MCF 10A (cell line): ENCODE data around the gene GNB1L. TPM values are rescaled to one million over a fixed set of nuclear protein-coding genes. Genes with fewer than 3 reads are reported as not detected.

ENCODE experiments used
- BruUV-seq: library from RNA; stranded (reverse); fragments of 400-500 nt; replicated peaks from 2 replicates; lab custom pipeline; 2021; lab: Mats Ljungman, UMichigan
- CTCF ChIA-PET: fragments of 300-600 bp; sonication (Branson Sonifier 250); formaldehyde crosslinking; extraction: SDS; loops from one replicate; lab custom pipeline; 2021; ENCODE audit warnings: antibody characterized with exemption, inconsistent platforms; lab: Yijun Ruan, JAX
- POLR2A ChIA-PET: fragments of 300-600, 350-650 bp; sonication (Branson Sonifier 250); formaldehyde crosslinking; extraction: SDS; loops from one replicate; lab custom pipeline; 2020; ENCODE audit warnings: antibody characterized with exemption, inconsistent platforms; lab: Yijun Ruan, JAX
- DNase-seq: peaks from one replicate; pipeline ENCODE4 v3.0.0-alpha.2; 2018; ENCODE audit not compliant: unreplicated experiment
- H3K27ac Mint-ChIP-seq: one replicate; pipeline ENCODE4 v1.8.0; 2022; ENCODE audit warnings: mild to moderate bottlenecking, low read depth, mixed read lengths; ENCODE audit not compliant: unreplicated experiment
- H3K27me3 Mint-ChIP-seq: one replicate; pipeline ENCODE4 v1.8.0; 2022; ENCODE audit warnings: mixed read lengths; ENCODE audit not compliant: insufficient read depth, unreplicated experiment
- H3K36me3 Mint-ChIP-seq: one replicate; pipeline ENCODE4 v1.8.0; 2022; ENCODE audit warnings: mild to moderate bottlenecking, moderate library complexity, mixed read lengths; ENCODE audit not compliant: insufficient read depth, unreplicated experiment
- H3K4me1 Mint-ChIP-seq: one replicate; pipeline ENCODE4 v1.8.0; 2022; ENCODE audit warnings: mixed read lengths; ENCODE audit not compliant: insufficient read depth, unreplicated experiment
- H3K4me3 Mint-ChIP-seq: one replicate; pipeline ENCODE4 v1.8.0; 2022; ENCODE audit warnings: mild to moderate bottlenecking, moderate library complexity, mixed read lengths; ENCODE audit not compliant: unreplicated experiment
- H3K9me3 Mint-ChIP-seq: one replicate; pipeline ENCODE4 v1.8.0; 2022; ENCODE audit warnings: mixed read lengths; ENCODE audit not compliant: unreplicated experiment
- CTCF ChIP-seq: fragments of 200-600 bp; IDR thresholded peaks from one replicate; pipeline ENCODE4 v1.8.0; 2022; ENCODE audit warnings: antibody characterized with exemption, mild to moderate bottlenecking; ENCODE audit not compliant: unreplicated experiment
- intact Hi-C: fragments of 100-400 bp; cut with micrococcal nuclease; formaldehyde crosslinking; loops from 2 replicates; pipeline ENCODE4 v1.14.1; 2022
- total RNA-seq: library from RNA; stranded (reverse); gene quantifications from 2 replicates; pipeline ENCODE4 v1.2.3, GENCODE V29; 2022

The GNB1L gene
- total RNA-seq, 1 experiment from 2014 or later: 4.3 TPM

DNA sequence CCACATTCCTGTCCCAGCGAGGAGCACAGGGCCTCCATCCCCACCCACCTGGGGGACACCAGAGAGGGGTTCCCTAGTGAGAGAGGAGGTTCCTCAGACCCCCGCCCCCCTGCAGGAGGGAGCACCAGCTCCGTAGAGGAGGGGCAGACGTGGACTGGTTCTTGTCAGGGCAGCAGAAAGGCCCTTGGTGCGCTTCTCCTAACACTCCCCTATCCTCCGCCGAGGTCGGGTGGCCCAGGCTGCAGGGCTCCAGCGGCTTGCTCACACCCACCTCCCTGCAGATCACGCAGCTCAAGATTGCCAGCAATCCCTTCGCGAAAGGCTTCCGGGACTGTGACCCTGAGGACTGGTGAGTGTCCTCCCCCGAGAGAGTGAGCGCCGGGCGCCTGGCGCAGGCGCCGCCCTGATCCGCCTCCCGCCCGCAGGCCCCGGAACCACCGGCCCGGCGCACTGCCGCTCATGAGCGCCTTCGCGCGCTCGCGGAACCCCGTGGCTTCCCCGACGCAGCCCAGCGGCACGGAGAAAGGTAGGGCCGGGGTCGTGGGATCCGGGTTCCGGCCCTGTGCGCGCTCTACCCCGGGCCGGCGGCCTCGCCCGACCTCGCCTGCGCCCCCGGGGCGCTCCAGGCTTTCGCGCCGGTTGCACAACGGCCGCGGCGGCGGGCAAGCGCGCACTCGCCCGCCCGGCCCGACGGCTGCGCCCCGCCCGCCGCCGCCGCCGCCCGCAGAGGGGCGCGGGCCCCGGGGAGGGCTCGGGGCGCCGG is 89.0 kb downstream of the GNB1L start:
- no peak overlapping the region for H3K4me3 Mint-ChIP-seq
- CTCF ChIA-PET: interaction anchor here (0.7 to 0.9 kb wide), 2 partner anchors 16 to 556 kb away, joined by 3 to 4 read pairs; no protein-coding TSS in a partner anchor
- no peaks in the 10 kb centered on the region for H3K36me3 Mint-ChIP-seq
- no TSS peak for BruUV-seq
- intact Hi-C loops: no loop called here
- POLR2A ChIA-PET: no interaction called here
- no peak for DNase-seq
- H3K9me3 Mint-ChIP-seq: no peaks in the 10 kb centered on the region
- no peak overlapping the region for H3K27ac Mint-ChIP-seq
- TF ChIP-seq CTCF: no peak
- peaks cover 1% of the 10 kb centered on the region for H3K27me3 Mint-ChIP-seq
- H3K4me1 Mint-ChIP-seq: no peaks in the 10 kb centered on the region

- ChIA-PET POLR2A (no interaction called here), CTCF (interaction anchor here (0.6 to 0.7 kb wide), 3 partner anchors 9 to 555 kb away, joined by 3 read pairs; no protein-coding TSS in a partner anchor)
- Mint-ChIP-seq H3K4me1 (peaks cover 7% of the 10 kb centered on the region), H3K4me3 (no peak overlapping the region), H3K27ac (no peak overlapping the region), H3K9me3 (no peaks in the 10 kb centered on the region), H3K36me3 (peaks cover 6% of the 10 kb centered on the region), H3K27me3 (peaks cover 9% of the 10 kb centered on the region)
- DNase-seq: no peak
- TF ChIP-seq CTCF: no peak
- intact Hi-C loops: no loop called here
- BruUV-seq: no TSS peak
Measured at GRCh38 chr22:19764636-19765476, 89.8 kb downstream of the GNB1L start.

DNA sequence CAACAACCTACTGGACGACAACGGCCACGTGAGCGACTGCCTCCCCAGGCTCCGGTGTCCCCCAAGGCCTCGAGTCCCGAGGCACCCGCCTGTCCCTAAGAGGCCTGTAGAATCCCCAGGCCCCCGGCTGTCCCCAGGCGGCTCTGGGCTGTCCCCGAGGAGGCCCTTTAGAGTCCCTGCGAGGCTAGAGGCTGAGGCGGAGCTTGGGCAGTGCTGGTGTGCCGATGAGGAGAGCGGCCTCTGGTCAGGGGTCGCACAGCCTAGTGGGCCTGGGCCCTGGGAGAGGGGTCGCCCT is 90.4 kb downstream of the GNB1L start:
- CTCF ChIA-PET: interaction anchor here (0.7 kb wide), 1 partner anchor 8 kb away, joined by 3 read pairs; no protein-coding TSS in a partner anchor
- Mint-ChIP-seq H3K4me1 (peaks cover 9% of the 10 kb centered on the region), H3K27ac (no peak overlapping the region), H3K9me3 (no peaks in the 10 kb centered on the region), H3K27me3 (peaks cover 15% of the 10 kb centered on the region), H3K4me3 (no peak overlapping the region), H3K36me3 (peaks cover 6% of the 10 kb centered on the region)
- BruUV-seq: no TSS peak
- no peak for DNase-seq
- TF ChIP-seq CTCF: no peak
- POLR2A ChIA-PET: no interaction called here
- intact Hi-C loops: no loop called here
